COLO668 (cell line): ENCODE data around the gene ITGBL1.
A peak's percentile ranks its signal among the peaks of the same experiment; 100 is the strongest.
"Not testable (repeated sequence)": the region's sequence is repeated elsewhere in the genome, so short reads cannot be mapped to it uniquely, and the experiment has no call there.

Experiments used
- DNase-seq: peaks from one replicate; lab custom pipeline; 2025; ENCODE audit not compliant: unreplicated experiment; lab: John Stamatoyannopoulos, UW

The ITGBL1 gene

DNA sequence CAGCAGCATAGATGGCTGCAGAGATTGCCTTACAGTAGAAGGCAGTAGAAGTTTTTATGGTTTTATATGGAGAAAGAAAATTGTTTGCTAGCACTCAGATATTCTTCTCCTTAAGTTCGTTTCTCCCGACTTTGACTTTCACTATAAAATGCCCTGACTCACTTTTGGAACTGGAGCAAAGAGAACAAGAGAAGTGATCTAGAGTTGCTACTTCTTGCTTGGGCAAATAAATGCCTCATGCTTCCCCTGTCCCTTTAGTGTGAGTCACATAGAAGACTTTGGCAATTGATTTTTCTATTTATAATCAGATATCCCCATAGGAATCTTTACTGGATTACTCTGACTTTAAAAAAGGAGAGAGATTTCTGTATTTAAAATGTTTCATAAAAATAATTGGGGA, 46.9 kb downstream of the ITGBL1 start:
- no peak for DNase-seq

DNA sequence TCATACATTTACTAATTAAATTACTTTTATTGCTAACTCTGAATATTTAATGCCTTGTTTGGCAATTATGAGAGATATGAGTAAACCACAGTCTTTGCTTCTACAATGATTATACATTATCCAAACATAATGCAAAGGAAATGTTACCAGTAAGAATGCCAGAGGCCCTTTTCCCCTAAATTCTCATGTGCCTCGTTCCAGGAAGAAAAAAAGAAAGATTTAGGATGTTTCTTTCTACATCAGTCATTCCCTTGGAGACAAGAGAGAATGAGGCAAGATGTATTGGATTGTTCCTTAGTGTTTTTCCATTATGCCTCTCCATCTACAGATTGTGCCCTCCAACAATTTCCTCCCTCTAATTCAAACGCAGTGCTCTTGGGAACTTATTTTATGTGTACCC, 50.1 kb downstream of the ITGBL1 start:
- no peak for DNase-seq

DNA sequence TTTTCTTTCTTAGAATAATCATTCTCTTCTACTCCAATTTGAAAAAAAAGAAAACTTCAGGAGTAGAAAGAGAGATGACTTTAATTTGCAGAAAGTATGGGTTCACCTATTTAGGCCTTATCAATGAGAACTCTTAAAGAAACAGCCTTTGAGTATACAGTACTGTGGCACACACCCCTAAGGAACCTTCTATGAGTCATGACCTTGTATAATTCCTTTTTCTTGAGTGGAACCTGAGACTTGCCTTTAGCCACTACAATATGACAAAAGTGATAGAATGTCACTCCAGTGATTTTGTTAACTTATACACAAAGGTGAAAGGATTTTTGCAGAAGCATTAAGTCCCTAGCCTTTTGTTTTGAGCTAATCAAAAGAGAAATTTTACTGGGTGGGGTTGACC, 58.7 kb downstream of the ITGBL1 start:
- no peak for DNase-seq

DNA sequence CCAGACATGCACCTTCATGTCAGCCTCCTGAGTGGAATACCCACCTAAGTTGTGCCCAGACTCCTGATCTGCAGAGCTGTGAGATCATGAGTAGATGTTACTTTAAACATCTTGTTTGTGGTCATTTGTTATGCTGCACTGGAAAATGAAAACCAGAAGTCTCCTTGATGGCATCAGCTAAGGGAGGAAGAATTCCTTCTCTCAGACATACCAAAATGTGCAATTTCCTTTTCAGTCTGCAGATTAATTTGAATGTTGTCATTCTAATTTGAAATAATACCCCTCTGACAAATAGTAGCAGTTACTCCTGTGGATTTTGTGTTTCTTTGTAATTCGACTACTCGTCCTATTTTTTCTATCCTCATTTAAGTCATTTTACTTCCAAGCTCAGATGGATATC, 59.3 kb downstream of the ITGBL1 start:
- no peak for DNase-seq

DNA sequence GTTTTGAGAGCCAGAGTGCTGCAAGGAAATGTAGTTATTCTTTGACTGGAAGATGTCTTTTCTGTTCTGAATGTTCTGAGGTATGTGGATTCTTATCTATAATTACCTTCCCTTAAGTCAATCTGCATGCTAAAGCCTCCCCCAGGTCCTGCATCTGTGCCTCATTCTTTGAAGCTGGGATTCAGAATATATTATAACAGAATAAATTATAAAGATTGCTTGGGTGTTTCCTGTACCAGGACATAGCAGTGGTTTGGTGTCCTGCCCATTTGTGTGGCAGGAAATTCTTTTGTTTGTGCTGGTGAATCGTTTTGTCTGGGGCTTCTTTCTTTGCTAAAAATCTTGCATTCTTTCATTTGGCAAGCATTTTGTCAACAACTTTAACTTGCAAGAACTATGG, 60.2 kb downstream of the ITGBL1 start:
- no peak for DNase-seq

DNA sequence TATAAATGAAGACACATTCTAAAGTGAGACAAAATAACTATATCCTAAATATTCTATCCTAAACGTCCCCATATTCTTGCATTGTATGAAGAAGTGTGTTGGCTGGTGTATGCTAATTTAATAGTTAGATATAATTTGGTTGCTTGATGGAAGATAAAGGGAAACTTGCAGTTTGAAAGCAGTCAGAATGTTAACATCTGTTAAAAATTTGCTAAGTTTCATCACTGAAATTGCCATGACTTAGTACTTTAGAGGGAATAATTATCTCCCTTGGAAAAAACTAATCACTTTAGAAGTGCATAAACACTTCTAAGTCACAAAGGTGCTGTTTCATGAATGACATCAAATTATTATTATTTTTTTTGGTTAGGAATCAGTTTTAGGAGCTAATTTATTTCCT, 61.6 kb downstream of the ITGBL1 start:
- DNase-seq = no peak

DNA sequence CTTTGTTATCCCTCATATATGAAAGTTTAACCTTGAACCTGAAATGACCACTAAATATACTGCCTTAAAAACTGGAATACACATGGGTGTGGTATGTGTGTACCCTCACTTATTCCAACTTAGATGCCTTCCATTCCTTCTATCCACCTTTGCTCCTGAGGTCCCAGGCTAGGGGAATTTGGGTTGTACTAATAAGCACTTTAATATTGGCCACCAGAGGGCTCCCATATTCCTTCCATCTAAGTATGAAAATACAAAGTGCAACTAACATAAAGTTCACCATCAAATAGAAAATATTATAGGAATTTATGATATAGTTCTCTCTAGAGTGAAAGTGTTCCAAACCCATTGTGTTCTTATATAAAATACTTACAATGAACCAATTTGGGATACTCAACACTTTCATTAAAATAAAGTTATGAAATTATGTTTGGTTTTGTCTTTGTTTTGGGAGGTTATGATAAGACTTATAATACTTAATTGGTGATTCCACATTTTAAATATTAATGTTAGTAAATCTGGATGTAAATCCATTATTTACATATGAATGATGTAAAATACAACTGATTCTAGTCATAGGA, 62.3 kb downstream of the ITGBL1 start:
- DNase-seq = peak; percentile 45

DNA sequence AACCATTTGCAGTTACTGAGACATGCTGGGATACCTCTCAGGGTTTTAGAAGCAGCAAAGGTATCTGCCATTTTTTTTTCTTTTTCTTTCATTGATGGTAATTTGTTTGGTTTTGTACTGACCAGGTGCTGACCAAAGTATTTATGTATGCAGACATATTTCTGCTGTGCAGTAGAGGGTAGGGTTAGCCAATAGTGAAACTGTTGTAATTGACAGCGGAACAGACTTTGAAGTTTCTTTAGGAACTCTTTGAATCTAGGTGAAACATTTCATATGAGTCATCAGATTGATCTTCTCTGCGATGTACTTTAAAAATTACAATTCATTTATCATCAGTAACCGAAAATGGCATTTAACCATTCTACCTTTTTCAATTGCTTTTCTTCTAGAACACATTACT, 63.0 kb downstream of the ITGBL1 start:
- no peak for DNase-seq

DNA sequence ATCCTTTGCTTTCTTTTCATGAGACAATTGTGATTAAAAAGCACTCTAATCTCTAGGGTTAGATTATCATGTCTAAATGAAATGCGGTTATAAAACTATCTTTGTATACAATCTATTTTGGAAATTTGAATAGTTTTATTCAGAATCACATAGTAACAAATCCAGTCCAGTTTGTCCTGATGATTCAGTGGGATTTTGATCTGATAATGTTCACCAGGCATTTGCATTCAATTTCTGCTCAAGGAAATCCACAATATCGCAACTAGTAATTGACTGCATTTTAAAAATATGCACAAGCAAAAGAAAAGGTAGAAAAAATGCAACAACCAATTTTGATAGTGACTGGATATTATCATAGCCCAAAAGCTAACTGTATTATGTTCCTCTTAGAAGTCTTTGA, 63.8 kb downstream of the ITGBL1 start:
- no peak for DNase-seq

DNA sequence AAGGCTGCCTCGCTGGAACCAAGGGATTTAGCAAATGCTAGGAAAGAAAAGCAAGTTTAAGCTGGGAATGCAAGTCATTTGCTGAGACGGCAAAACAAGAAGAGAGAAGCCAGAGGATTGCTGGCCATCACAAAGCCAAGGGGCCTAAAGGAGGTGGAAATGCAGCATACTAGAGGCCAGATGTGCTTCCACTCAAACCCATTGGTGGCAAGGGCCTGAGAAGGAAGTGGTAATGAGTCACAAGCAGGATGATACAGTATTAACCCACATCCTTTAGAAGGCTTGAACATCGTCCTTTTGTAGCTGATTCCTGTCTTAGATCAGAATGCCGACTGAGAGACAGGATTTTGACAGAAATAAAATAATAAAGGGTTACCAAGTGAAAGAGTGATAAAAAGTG, 68.2 kb downstream of the ITGBL1 start:
- DNase-seq = no peak

DNA sequence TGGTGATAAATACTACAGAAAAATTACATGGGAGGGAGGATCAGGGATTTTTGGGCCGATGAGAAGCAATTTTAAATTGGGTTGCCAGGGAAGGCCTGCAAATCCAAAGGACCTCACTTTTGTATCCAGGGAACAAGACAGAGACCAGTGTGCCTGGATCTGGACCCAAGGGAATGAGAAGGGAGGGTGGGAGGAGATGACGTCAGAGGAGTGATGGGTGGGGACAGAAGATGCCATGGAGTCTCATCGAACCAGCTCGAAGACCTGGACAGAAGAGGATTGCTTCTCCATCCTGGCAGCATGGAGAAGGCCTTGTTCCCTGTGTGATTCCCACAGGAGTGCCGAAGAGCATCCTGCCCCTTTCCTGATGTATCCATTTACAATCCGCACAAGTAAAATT, 68.9 kb downstream of the ITGBL1 start:
- no peak for DNase-seq

DNA sequence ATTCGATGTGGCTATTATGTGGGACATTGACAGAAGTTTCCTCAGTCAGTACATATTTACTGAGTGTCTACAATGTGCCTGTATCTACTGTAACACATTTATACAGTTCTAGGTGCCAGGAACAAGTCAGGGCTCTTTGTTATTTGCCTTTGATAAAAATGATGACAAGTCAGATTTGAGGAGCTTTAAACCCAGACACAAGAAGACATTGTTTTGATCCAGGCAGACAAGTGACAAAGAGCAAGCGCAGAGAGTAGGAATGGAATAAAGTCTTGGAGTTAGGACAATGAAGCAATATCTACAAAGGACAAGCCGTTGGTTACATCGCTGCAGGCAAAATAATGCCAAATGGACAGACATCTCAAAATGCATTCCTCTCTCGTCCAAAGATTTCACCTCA, 70.1 kb downstream of the ITGBL1 start:
- DNase-seq = no peak

DNA sequence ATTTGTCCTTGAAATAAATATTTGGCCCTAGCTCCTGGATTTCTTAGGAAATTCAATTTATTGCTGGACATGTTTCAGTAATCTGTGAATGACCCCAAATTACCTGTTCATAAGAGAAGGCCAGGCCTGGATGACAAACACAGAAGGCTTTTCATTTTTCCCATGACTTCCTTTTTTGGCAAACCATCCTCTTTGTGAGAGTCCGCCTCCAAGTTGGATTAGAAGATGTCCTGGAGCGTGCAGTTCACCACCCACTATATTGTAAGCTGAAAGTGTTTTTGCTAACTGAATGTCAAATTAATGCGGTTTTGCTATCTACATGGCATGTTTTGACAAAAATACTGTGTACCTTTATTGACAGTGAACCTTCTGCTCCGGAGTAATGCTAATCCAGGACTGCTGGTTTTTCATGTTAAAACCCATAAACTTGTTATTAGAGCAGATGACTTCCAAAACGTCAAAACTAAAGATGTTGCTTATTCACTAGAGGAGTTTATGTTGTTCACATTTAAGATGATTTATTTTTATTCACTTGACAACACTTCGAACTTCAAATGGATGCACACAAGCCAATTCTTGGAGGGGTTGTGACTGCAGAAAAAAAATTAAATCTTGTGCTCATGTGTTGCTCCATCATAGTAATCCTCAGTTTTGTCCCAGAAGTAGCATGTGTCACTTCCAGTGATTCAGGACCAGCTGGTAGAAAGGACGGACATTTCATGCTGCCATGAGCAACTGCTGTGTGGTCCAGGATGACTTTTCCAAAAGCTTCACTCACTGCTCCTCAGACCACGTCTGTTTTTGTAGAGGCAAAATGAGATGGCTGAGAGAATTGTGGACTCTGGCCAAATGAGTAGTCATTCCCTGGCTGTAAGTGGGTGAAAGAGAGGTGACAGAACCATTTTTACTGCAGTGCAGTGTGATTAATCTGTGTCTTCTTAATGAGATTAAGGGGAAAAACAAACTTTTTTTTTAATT, 71.0 kb downstream of the ITGBL1 start:
- DNase-seq = no peak

DNA sequence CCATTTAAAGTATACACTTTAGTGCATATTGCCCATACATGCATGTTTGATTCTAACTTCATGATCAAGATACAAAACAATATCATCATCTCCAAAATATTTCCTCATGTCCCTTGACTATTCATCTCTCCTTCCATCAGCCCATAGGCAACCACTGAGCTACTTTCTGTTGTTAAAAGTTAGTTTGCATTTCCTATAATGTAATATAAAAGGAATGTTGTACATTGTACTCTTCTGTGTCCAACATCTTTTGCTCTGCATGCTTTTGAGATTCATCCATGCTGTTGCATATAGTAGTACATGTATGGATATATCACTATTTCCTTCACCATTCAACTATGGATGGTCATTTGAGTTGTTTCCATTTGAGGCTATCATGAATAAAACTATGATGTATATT, 74.7 kb downstream of the ITGBL1 start:
- no peak for DNase-seq

DNA sequence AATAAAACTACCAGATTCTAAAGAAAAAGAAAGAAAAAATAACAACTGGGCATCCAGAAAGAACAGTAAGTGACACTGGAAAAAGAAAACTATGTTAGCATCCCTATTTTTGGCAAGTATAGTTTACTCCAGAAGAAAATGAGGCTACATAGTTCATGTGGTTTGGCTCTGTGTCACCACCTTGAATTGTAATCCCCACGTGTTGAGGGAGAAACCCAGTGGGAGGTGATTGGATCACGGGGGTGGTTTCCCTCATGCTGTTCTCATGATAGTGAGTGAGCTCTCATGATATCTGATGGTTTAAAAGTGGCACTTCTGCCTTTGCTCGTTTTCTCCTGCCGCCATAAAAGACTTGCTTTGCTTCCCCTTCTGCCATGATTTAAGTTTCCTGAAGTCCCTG, 76.9 kb downstream of the ITGBL1 start:
- no peak for DNase-seq

DNA sequence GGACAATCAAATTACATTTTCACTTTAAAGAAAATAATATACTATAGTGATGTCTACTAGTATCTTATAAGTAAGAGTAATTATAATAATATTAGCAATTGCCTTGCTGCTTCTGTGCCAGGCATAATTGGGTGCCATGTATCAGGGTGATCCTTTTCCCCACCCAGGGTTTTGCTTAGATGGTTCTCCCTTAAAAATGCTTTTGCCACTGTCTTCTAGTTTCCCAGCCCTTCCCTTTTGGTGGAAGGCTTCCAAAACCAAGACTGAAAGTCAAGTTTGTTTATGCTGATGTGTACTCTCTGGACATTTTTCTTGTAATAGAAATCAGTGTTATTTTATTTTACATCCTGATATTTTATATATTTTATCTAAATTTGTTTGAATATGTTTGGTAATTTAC, 77.8 kb downstream of the ITGBL1 start:
- DNase-seq = no peak

DNA sequence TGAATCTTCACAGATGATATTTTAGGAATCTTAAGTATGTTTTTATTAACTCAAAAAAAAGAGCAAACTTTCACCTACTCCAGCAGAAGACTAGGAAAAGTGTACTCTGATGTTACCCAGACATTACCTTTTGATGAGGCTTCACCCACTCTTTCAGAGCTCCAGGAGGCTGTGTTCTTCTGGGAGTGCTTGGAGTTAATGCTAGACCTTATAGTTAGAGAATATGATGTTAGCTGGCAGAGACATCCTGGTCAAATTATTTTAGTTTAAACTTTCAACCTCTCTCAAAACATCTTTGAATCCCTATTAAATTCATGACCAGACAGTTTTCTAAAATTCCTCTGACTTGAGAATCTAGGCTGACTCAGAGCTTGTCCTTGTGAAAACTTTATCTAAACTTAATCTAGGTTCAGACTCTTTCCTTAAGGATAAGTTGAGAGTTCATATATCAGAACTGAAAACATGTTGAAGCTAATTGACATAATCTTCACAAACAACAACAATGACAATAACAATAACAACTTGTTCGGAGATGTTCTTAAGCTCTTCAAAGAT, 82.8 kb downstream of the ITGBL1 start:
- DNase-seq = no peak

DNA sequence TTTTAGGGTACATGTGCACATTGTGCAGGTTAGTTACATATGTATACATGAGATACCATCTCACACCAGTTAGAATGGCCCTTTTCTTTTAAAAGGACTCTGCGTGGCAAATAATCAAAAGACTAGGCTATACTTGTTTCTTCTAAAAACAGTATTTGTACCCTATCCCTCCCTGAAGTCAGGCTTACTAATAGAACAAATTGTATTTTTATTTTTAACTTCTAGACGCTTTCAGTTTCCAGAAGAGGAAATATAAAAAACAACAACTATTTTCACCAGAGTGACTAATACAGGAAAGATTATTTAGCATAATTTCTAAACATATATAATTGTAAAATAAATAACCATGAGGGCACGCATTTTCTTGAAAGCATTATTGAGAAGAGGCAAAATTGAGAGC, 83.6 kb downstream of the ITGBL1 start:
- no peak for DNase-seq

DNA sequence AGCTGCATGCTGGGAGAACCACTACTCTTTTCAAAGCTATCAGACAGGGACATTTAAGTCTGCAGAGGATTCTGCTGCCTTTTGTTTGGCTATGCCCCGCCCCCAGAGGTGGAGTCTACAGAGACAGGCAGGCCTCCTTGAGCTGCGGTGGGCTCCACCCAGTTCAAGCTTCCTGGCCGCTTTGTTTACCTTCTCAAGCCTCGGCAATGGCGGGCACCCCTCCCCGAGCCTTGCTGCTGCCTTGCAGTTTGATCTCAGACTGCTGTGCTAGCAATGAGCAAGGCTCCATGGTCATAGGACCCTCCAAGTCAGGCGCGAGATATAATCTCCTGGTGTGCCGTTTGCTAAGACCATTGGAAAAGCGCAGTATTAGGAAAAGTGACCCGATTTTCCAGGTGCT, 92.1 kb downstream of the ITGBL1 start:
- DNase-seq = not testable (repeated sequence)

DNA sequence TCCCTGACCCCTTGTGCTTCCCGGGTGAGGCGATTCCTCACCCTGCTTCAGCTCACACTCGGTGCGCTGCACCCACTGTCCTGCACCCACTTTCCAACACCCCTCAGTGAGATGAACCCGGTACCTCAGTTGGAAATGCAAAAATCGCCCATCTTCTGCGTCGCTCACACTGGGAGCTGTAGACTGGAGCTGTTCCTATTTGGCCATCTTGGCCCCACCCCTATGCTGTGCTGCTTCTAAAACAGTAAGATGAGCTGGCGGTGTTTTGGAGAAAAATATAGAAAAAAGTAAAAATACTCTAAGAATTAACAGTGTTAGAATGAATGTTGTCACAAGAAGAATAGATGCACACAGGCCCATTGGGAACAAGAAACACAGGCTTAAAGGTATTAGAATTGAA, 92.5 kb downstream of the ITGBL1 start:
- no peak for DNase-seq

DNA sequence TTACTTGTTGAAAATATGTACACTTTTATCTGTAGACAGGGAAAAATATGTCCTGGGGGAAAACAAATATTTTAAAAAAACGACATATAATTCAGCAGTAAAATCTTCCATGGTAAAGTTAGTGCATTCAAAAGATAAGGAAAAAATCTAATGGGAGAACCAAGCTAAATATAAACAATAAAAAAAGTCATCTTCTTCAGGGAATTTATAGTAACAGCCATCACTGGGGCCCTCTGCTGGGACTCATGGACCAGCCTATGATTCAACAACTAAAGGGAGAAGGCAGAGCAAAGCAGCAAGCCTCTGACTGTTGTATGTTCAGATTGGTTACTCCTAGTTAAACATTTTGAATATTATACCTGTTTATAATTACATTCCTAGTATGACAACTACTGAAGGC, 93.0 kb downstream of the ITGBL1 start:
- DNase-seq = no peak

DNA sequence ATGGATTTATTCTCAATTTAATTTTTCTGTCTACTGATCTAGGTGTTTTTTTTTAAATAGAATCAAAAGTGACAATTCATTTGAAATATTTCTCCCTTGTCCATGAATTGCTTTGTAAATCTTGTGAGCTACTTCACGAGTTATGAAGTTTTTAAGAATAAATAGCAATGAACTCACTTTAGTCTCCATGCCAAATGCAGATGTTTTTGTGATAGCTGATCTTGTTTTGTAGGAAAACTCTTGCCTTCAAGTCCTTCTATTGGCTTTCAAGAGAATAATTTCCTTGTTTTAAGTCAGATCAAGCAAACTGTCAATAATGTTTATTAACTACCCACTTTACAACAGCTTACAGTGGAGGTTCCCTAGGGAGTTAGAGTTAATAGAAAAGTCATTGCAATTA, 99.8 kb downstream of the ITGBL1 start:
- DNase-seq = no peak
